Motor neuron (in vitro differentiated cells): Measurements from ENCODE around the gene TTLL7. TPM values are rescaled to one million over a fixed set of nuclear protein-coding genes. Genes with fewer than 3 reads are reported as not detected.
"Not testable (repeated sequence)": the region's sequence is repeated elsewhere in the genome, so short reads cannot be mapped to it uniquely, and the experiment has no call there.

Source experiments
- ATAC-seq, 8 experiments: fragments of 200-7000 bp; cut with Tn5 transposase; replicated peaks in 6 of 8; 2 replicates each; pipeline ENCODE4 v1.8.0; 2021; ENCODE audit warnings: mild to moderate bottlenecking in 8 of 8, moderate library complexity in 8 of 8
- H3K27ac ChIP-seq, 2 donors: fragments of 250-450 bp; sonication (Bioruptor Pico); 2 replicates each; pipeline ENCODE4 v1.9.0; 2021; ENCODE audit warnings: antibody characterized with exemption in 2 of 2, mild to moderate bottlenecking in 2 of 2, moderate library complexity in 1 of 2
- H3K4me1 ChIP-seq, 2 donors: fragments of 250-450 bp; sonication (Bioruptor Pico); replicated peaks in 1 of 2; 2 replicates each; pipeline ENCODE4 v1.6.1; 2021; ENCODE audit warnings: antibody characterized with exemption in 2 of 2, mild to moderate bottlenecking in 2 of 2, moderate library complexity in 1 of 2
- H3K4me3 ChIP-seq, 5 donors: fragments of 250-450 bp; sonication (Bioruptor Pico); 2 replicates each; pipeline ENCODE4 v1.9.0; 2021; ENCODE audit warnings: antibody characterized with exemption in 5 of 5, mild to moderate bottlenecking in 5 of 5, moderate library complexity in 4 of 5
- WGBS, 10 experiments: fragments of 450-650 bp; shearing (Covaris generic); methylation state at CpG; one replicate each; pipeline ENCODE4 v1.0.0; 2022; 5-methylcytosine and 5-hydroxymethylcytosine counted together
- in situ Hi-C, 9 experiments: fragments of 400-800 bp; cut with MboI; loops; one replicate each; pipeline ENCODE4 v1.15.0; 2021; ENCODE audit warnings: low sequenced_read_pairs in 9 of 9, low pct_unique_long_range_greater_than_20kb in 2 of 9; ENCODE audit not compliant: unreplicated experiment in 9 of 9
- total RNA-seq, 8 experiments: library from RNA; unstranded; fragments of 300-600 nt; gene quantifications; 2 replicates each; pipeline versions ENCODE4 v1.2.3 to v1.2.4, GENCODE V29; 2022

The TTLL7 gene
- total RNA-seq, 8 experiments from 2014 or later, result 4.7 to 32.7 (median 18.9) TPM

GRCh38 chr1:83983918-83984317 is 15.0 kb downstream of the TTLL7 start:
- H3K4me1 ChIP-seq, H3K27ac ChIP-seq, in situ Hi-C loops, ATAC-seq, H3K4me3 ChIP-seq: not testable (repeated sequence)
- 86 to 100% (median 96%) methylated on average over 1 of the region's 1 CpG; no CpG with 5 or more reads in 6 of the 10 experiments for WGBS, 10 experiments

GRCh38 chr1:83978056-83978455 is 20.9 kb downstream of the TTLL7 start:
- Histone ChIP-seq H3K27ac (no peak overlapping the region), H3K4me3 (no peak overlapping the region), H3K4me1 (no peaks in the 10 kb centered on the region)
- ATAC-seq, result no peak
- 56 to 100% (median 91%) methylated on average over 1 of the region's 1 CpG; no CpG with 5 or more reads in 2 of the 10 experiments for WGBS, 10 experiments
- in situ Hi-C loops, result no loop called here

GRCh38 chr1:83976920-83977319 is 22.0 kb downstream of the TTLL7 start:
- 57 to 100% (median 79%) methylated on average over 3 to 4 of the region's 4 CpGs for WGBS, 10 experiments

GRCh38 chr1:83970802-83971201 is 28.1 kb downstream of the TTLL7 start:
- no peak overlapping the region for H3K4me3 ChIP-seq
- in situ Hi-C loops, result no loop called here
- WGBS, 10 experiments, result 60 to 100% (median 94%) methylated on average over 1 of the region's 1 CpG; no CpG with 5 or more reads in 4 of the 10 experiments
- ATAC-seq, result no peak
- H3K27ac ChIP-seq, result no peak overlapping the region
- no peaks in the 10 kb centered on the region for H3K4me1 ChIP-seq

More at GRCh38 chr1:83976920-83977319, 22.0 kb downstream of the TTLL7 start:
- in situ Hi-C loops, result no loop called here
- no peak for ATAC-seq
- Histone ChIP-seq H3K27ac (no peak overlapping the region), H3K4me1 (no peaks in the 10 kb centered on the region), H3K4me3 (no peak overlapping the region)

GRCh38 chr1:83970114-83970513 is 28.8 kb downstream of the TTLL7 start:
- Histone ChIP-seq H3K27ac (no peak overlapping the region), H3K4me3 (no peak overlapping the region), H3K4me1 (no peaks in the 10 kb centered on the region)
- no peak for ATAC-seq
- in situ Hi-C loops, result no loop called here

- in situ Hi-C loops, result no loop called here
- no peak for ATAC-seq
- H3K4me3 ChIP-seq, result no peak overlapping the region
- 67 to 100% (median 88%) methylated on average over 1 of the region's 1 CpG; no CpG with 5 or more reads in 1 of the 10 experiments for WGBS, 10 experiments
- H3K4me1 ChIP-seq, result no peaks in the 10 kb centered on the region
- no peak overlapping the region for H3K27ac ChIP-seq
Measured at GRCh38 chr1:83967336-83967735, 31.6 kb downstream of the TTLL7 start.

GRCh38 chr1:83964153-83964552 is 34.8 kb downstream of the TTLL7 start:
- ATAC-seq, result no peak
- Histone ChIP-seq H3K27ac (no peak overlapping the region), H3K4me3 (no peak overlapping the region), H3K4me1 (peaks cover 8 to 13% of the 10 kb centered on the region in 2 donors)
- in situ Hi-C loops, result no loop called here

GRCh38 chr1:83961571-83962295 is 37.2 kb downstream of the TTLL7 start:
- Histone ChIP-seq H3K4me3 (no peak overlapping the region), H3K4me1 (peaks cover 8 to 13% of the 10 kb centered on the region in 2 donors), H3K27ac (no peak overlapping the region)
- no peak for ATAC-seq
- 62 to 94% (median 84%) methylated on average over 1 to 2 of the region's 2 CpGs; no CpG with 5 or more reads in 2 of the 10 experiments for WGBS, 10 experiments
- in situ Hi-C loops, result no loop called here

GRCh38 chr1:83960669-83961277 is 38.2 kb downstream of the TTLL7 start:
- no peak overlapping the region for H3K4me3 ChIP-seq
- peaks cover 8 to 13% of the 10 kb centered on the region in 2 donors for H3K4me1 ChIP-seq
- ATAC-seq, result peak in 3 of 8 experiments; percentile 43 to 53 (median 47)
- in situ Hi-C loops, result no loop called here
- H3K27ac ChIP-seq, result peak overlapping the region in 1 of 2 donors; percentile 20

GRCh38 chr1:83959824-83960498 is 39.0 kb downstream of the TTLL7 start:
- ATAC-seq, result peak in 5 of 8 experiments; percentile 67 to 79 (median 72)

GRCh38 chr1:83958704-83959103 is 40.2 kb downstream of the TTLL7 start:
- no peak overlapping the region for H3K4me3 ChIP-seq
- in situ Hi-C loops, result no loop called here
- no peak overlapping the region for H3K27ac ChIP-seq
- peaks cover 8 to 13% of the 10 kb centered on the region in 2 donors for H3K4me1 ChIP-seq
- no peak for ATAC-seq

More at GRCh38 chr1:83959824-83960498, 39.0 kb downstream of the TTLL7 start:
- peaks cover 8 to 13% of the 10 kb centered on the region in 2 donors for H3K4me1 ChIP-seq
- in situ Hi-C loops, result no loop called here
- 45 to 100% (median 100%) methylated on average over 1 of the region's 1 CpG; no CpG with 5 or more reads in 1 of the 10 experiments for WGBS, 10 experiments
- peak overlapping the region; percentile 20 to 33 for H3K27ac ChIP-seq
- H3K4me3 ChIP-seq, result no peak overlapping the region

GRCh38 chr1:83954166-83954823 is 44.6 kb downstream of the TTLL7 start:
- in situ Hi-C loops, result no loop called here

GRCh38 chr1:83950106-83950661 is 48.7 kb downstream of the TTLL7 start:
- ATAC-seq, result no peak
- Histone ChIP-seq H3K4me3 (no peak overlapping the region), H3K4me1 (no peaks in the 10 kb centered on the region), H3K27ac (no peak overlapping the region)
- WGBS, 10 experiments, result 50 to 97% (median 89%) methylated on average over 3 to 7 of the region's 7 CpGs
- in situ Hi-C loops, result no loop called here

More at GRCh38 chr1:83954166-83954823, 44.6 kb downstream of the TTLL7 start:
- H3K4me1 ChIP-seq, result no peaks in the 10 kb centered on the region
- 60 to 96% (median 82%) methylated on average over 1 to 3 of the region's 3 CpGs for WGBS, 10 experiments
- H3K27ac ChIP-seq, result no peak overlapping the region
- no peak overlapping the region for H3K4me3 ChIP-seq
- ATAC-seq, result peak in 3 of 8 experiments; percentile 74 to 88 (median 80)
